Measurements from ENCODE around the gene MAP2K5. TPM values are rescaled to one million over a fixed set of nuclear protein-coding genes. Genes with fewer than 3 reads are reported as not detected.

The MAP2K5 gene
- total and polyA plus RNA-seq, 2 experiments from 2014 or later = 6.8 to 13.6 TPM

GRCh38 chr15:67768313-67768977 is 225.9 kb downstream of the MAP2K5 start:
- H3K9me3 ChIP-seq (ENCODE audit: low read depth) = no peaks in the 10 kb centered on the region
- H3K27ac ChIP-seq = no peak overlapping the region
- no peaks in the 10 kb centered on the region for H3K36me3 ChIP-seq
- H3K27me3 ChIP-seq = peaks cover 83% of the 10 kb centered on the region
- no peak overlapping the region for H3K4me3 ChIP-seq
- no peak for DNase-seq (ENCODE audit: low read depth in 1 of 2, low spot score in 1 of 2)
- H3K4me1 ChIP-seq (ENCODE audit: low read depth) = peaks cover 14% of the 10 kb centered on the region
- TF ChIP-seq, protein P1, sequence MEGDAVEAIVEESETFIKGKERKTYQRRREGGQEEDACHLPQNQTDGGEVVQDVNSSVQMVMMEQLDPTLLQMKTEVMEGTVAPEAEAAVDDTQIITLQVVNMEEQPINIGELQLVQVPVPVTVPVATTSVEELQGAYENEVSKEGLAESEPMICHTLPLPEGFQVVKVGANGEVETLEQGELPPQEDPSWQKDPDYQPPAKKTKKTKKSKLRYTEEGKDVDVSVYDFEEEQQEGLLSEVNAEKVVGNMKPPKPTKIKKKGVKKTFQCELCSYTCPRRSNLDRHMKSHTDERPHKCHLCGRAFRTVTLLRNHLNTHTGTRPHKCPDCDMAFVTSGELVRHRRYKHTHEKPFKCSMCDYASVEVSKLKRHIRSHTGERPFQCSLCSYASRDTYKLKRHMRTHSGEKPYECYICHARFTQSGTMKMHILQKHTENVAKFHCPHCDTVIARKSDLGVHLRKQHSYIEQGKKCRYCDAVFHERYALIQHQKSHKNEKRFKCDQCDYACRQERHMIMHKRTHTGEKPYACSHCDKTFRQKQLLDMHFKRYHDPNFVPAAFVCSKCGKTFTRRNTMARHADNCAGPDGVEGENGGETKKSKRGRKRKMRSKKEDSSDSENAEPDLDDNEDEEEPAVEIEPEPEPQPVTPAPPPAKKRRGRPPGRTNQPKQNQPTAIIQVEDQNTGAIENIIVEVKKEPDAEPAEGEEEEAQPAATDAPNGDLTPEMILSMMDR (IDR thresholded peaks at IDR 0.05; ENCODE audit: low read depth, low read length) = no peak

DNA sequence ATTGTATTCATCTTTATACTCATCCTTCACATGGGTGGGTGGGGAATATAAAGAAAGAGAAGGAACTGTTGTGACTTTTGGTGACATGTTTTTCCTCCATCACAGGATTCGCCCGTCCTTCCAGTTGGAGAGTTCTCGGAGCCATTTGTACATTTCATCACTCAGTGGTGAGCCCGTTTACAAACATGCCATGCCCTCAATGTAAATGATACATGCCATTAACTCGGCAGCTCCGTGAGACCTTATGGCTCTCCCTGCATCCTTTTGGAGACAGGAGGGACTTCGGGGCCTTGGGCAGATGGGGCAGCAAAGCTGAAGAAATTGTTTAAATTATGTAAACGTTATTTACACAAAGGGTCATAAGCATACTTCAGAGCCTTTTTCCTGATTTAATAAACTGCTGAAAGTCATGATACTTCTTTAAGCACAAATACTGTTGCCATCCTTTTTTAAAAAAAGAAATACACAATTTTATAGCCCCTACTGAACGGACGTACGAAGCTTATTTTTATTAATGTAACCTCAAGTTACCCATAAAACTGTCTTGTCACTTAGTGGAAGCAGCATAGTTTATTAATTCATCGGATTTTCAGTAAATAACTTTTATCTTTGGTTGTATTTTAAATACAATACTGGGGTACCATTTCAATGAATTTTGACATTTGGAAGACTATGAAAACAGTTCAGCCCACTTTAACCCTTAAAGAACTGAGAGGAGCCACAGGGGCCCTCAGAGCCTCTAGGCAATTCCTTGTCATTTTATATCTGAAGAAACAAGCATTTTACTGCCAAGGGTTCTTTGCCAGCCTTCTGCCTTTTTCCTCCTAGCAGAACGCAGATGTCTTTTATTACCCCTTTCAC is 227.2 kb downstream of the MAP2K5 start:
- no peak for DNase-seq (ENCODE audit: low read depth in 1 of 2, low spot score in 1 of 2)
- H3K27me3 ChIP-seq = peaks cover 83% of the 10 kb centered on the region
- H3K9me3 ChIP-seq (ENCODE audit: low read depth) = no peaks in the 10 kb centered on the region
- TF ChIP-seq, protein P1 (IDR thresholded peaks at IDR 0.05; ENCODE audit: low read depth, low read length) = no peak
- no peak overlapping the region for H3K27ac ChIP-seq
- H3K4me3 ChIP-seq = no peak overlapping the region
- H3K4me1 ChIP-seq (ENCODE audit: low read depth) = peaks cover 14% of the 10 kb centered on the region
- H3K36me3 ChIP-seq = no peaks in the 10 kb centered on the region

DNA sequence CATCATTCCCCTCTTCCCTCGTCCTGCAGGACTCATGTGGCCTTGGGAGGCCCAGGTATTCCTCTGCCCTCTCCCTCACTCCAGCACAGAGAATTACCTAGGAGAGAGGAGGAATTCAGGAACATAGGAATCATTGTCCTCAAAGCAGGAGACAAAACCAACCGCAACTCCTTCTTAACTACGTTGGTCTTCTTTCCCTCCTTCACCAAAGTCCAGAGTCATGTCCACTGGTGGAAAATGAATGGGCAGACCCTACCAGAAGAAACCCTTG is 227.8 kb downstream of the MAP2K5 start:
- TF ChIP-seq, protein P1 (IDR thresholded peaks at IDR 0.05; ENCODE audit: low read depth, low read length) = no peak
- H3K4me3 ChIP-seq = no peak overlapping the region
- no peaks in the 10 kb centered on the region for H3K36me3 ChIP-seq
- H3K27ac ChIP-seq = no peak overlapping the region
- H3K4me1 ChIP-seq (ENCODE audit: low read depth) = peaks cover 14% of the 10 kb centered on the region
- no peaks in the 10 kb centered on the region for H3K9me3 ChIP-seq (ENCODE audit: low read depth)
- peaks cover 83% of the 10 kb centered on the region for H3K27me3 ChIP-seq
- no peak for DNase-seq (ENCODE audit: low read depth in 1 of 2, low spot score in 1 of 2)

DNA sequence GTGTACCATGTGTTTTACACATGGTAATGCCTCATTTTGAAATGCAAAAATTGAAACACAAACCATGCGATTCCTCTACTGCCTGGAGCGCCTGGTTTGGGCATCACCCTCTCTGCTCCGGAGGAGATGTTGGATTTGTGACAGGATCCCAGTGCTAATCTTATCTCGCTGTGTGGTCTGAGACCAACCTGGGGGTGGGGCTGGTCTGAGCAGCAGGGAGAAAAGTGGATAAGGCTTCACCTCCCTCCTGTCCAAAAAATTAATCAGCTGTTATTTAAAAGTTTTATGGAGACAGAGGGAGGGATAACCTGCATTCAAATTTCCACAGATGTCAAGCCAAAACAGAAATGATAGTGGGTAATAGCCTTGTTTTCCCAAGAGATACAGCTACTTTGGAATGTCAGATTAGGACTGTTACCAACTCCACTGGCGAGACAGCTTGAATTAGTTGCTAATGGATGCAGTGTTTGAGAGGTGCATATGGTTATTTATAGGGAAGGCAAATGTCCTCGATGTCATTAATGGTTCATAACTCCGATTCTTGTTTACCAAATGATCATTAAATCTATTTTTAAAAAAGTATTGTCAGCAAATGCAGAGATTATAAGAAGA is 228.8 kb downstream of the MAP2K5 start:
- DNase-seq (ENCODE audit: low read depth in 1 of 2, low spot score in 1 of 2) = peak in 1 of 2 donors; percentile 22
- no peaks in the 10 kb centered on the region for H3K36me3 ChIP-seq
- TF ChIP-seq, protein P1 (IDR thresholded peaks at IDR 0.05; ENCODE audit: low read depth, low read length) = no peak
- H3K4me1 ChIP-seq (ENCODE audit: low read depth) = peaks cover 14% of the 10 kb centered on the region
- H3K27ac ChIP-seq = no peak overlapping the region
- peaks cover 83% of the 10 kb centered on the region for H3K27me3 ChIP-seq
- H3K9me3 ChIP-seq (ENCODE audit: low read depth) = no peaks in the 10 kb centered on the region
- H3K4me3 ChIP-seq = no peak overlapping the region

DNA sequence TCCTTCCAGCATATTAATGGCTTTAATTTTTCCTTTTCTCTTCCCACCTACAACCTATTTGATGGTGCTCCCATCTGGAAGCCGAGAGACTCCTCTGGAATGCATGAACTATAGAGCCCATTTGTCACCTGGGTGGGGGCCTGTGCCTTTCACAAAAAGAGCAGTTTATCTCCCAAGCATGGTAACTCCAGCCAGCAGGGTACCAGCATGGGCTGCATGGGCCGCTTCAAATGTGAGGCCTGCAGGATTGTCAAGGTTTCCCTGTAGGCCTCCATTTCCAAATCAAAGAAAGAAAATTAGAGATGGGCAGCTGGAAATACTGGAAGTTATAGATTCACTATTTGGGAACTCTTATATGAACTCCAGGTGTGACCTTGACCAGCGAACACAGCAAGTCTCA is 232.1 kb downstream of the MAP2K5 start:
- DNase-seq (ENCODE audit: low read depth in 1 of 2, low spot score in 1 of 2) = no peak
- Histone ChIP-seq H3K4me1 (ENCODE audit: low read depth) (peaks cover 14% of the 10 kb centered on the region), H3K27ac (no peak overlapping the region), H3K4me3 (no peak overlapping the region), H3K27me3 (peaks cover 85% of the 10 kb centered on the region), H3K9me3 (ENCODE audit: low read depth) (no peaks in the 10 kb centered on the region), H3K36me3 (no peaks in the 10 kb centered on the region)
- TF ChIP-seq, protein P1 (IDR thresholded peaks at IDR 0.05; ENCODE audit: low read depth, low read length) = no peak

All from cardiac muscle cell (in vitro differentiated cells and primary cell).